HG03095 (cell line): ENCODE data around the gene NDUFB3.

Experiments
- ATAC-seq: cut with Tn5 transposase; IDR thresholded peaks from one replicate; pipeline ENCODE4 v1.9.1; 2021; ENCODE audit warnings: moderate library complexity; ENCODE audit not compliant: unreplicated experiment

Gene NDUFB3

GRCh38 chr2:201127152-201127511 is 55.3 kb downstream of the NDUFB3 start:
- ATAC-seq, result no peak

GRCh38 chr2:201127570-201127969 is 55.8 kb downstream of the NDUFB3 start:
- no peak for ATAC-seq

- no peak for ATAC-seq
These were observed 56.2 kb downstream of the NDUFB3 start for GRCh38 chr2:201128033-201128432.

- no peak for ATAC-seq
These were observed 57.2 kb downstream of the NDUFB3 start for GRCh38 chr2:201128933-201129505.

GRCh38 chr2:201130524-201131186 is 58.9 kb downstream of the NDUFB3 start:
- ATAC-seq, result no peak

- peak; percentile 30 for ATAC-seq
These were observed 60.7 kb downstream of the NDUFB3 start for GRCh38 chr2:201132518-201132917.
